Measurements from ENCODE around the gene ANKRD11. TPM values are rescaled to one million over a fixed set of nuclear protein-coding genes. Genes with fewer than 3 reads are reported as not detected.

Gene ANKRD11
- total RNA-seq, 1 experiment from 2014 or later = 99.4 TPM

DNA sequence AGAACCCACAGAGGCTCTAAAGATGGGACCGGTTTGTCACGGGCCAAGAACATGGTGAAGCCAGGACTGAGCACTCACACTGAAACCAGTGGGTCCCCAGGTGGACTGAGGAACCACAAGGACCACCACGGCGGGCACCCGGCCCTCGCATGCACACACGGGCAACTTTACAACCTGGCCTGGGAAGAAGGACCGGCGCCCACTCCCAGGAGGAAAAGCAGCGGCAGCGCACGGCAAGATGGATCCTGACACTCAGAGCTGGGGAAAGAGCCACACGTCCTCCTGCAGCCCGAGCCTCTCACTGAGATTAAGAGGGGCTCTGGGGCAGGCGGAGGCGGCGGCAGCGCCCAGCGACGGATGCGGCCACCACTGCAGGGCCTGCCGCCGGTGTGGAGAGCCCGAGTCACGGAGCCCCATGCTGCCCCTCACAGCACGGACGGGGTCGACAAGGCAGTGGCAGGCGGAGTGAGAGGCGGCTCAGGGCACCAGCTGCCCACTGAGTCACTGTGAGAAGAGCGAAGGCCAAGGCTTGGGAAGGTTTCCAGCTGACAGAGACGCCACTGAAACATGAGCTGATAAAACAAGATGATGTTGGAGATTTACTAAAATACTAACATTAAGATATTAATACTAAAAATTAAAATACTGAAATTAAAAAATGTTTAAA is 118.3 kb downstream of the ANKRD11 start:
- H3K9me3 ChIP-seq (ENCODE audit: control insufficient read depth, insufficient read depth, low read depth, low read length) = no peaks in the 10 kb centered on the region
- TF ChIP-seq TCF7L2 (IDR thresholded peaks at IDR 0.05; ENCODE audit: low read depth, low read length) = no peak
- TF ChIP-seq, protein P1, sequence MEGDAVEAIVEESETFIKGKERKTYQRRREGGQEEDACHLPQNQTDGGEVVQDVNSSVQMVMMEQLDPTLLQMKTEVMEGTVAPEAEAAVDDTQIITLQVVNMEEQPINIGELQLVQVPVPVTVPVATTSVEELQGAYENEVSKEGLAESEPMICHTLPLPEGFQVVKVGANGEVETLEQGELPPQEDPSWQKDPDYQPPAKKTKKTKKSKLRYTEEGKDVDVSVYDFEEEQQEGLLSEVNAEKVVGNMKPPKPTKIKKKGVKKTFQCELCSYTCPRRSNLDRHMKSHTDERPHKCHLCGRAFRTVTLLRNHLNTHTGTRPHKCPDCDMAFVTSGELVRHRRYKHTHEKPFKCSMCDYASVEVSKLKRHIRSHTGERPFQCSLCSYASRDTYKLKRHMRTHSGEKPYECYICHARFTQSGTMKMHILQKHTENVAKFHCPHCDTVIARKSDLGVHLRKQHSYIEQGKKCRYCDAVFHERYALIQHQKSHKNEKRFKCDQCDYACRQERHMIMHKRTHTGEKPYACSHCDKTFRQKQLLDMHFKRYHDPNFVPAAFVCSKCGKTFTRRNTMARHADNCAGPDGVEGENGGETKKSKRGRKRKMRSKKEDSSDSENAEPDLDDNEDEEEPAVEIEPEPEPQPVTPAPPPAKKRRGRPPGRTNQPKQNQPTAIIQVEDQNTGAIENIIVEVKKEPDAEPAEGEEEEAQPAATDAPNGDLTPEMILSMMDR (IDR thresholded peaks at IDR 0.05) = no peak
- no peak for TF ChIP-seq SIN3A (IDR thresholded peaks at IDR 0.05; ENCODE audit: borderline replicate concordance, insufficient read depth, low read depth, low read length)
- TF ChIP-seq, protein P2, sequence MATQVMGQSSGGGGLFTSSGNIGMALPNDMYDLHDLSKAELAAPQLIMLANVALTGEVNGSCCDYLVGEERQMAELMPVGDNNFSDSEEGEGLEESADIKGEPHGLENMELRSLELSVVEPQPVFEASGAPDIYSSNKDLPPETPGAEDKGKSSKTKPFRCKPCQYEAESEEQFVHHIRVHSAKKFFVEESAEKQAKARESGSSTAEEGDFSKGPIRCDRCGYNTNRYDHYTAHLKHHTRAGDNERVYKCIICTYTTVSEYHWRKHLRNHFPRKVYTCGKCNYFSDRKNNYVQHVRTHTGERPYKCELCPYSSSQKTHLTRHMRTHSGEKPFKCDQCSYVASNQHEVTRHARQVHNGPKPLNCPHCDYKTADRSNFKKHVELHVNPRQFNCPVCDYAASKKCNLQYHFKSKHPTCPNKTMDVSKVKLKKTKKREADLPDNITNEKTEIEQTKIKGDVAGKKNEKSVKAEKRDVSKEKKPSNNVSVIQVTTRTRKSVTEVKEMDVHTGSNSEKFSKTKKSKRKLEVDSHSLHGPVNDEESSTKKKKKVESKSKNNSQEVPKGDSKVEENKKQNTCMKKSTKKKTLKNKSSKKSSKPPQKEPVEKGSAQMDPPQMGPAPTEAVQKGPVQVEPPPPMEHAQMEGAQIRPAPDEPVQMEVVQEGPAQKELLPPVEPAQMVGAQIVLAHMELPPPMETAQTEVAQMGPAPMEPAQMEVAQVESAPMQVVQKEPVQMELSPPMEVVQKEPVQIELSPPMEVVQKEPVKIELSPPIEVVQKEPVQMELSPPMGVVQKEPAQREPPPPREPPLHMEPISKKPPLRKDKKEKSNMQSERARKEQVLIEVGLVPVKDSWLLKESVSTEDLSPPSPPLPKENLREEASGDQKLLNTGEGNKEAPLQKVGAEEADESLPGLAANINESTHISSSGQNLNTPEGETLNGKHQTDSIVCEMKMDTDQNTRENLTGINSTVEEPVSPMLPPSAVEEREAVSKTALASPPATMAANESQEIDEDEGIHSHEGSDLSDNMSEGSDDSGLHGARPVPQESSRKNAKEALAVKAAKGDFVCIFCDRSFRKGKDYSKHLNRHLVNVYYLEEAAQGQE (IDR thresholded peaks at IDR 0.05; ENCODE audit: insufficient read depth in 1 of 2, low read depth in 2 of 2, low read length in 1 of 2) = no peak
- TF ChIP-seq POLR2AphosphoS5 (IDR thresholded peaks at IDR 0.05; ENCODE audit: low read depth, low read length) = no peak
- peaks cover 57% of the 10 kb centered on the region for H3K4me1 ChIP-seq (ENCODE audit: control insufficient read depth, insufficient read depth, low read length)
- no peak overlapping the region for H3K27ac ChIP-seq (ENCODE audit: low read length)
- no TSS peak for BruUV-seq (replicated peaks)
- H3K27me3 ChIP-seq (ENCODE audit: control insufficient read depth, insufficient read depth, low read length) = no peaks in the 10 kb centered on the region
- ATAC-seq = no peak
- ChIA-PET CTCF (no interaction called here), POLR2A (no interaction called here)
- intact Hi-C loops (cut with micrococcal nuclease; ENCODE audit: unreplicated experiment) (no loop called here), in situ Hi-C loops (cut with HindIII; ENCODE audit: low pct_unique_long_range_greater_than_20kb, low sequenced_read_pairs) (no loop called here)
- no peak for DNase-seq (ENCODE audit: low read depth, low spot score)
- H3K36me3 ChIP-seq (ENCODE audit: control insufficient read depth, insufficient read depth, low read length) = no peaks in the 10 kb centered on the region
- H3K4me3 ChIP-seq (ENCODE audit: low read depth in 2 of 2, low read length in 2 of 2) = no peak overlapping the region

DNA sequence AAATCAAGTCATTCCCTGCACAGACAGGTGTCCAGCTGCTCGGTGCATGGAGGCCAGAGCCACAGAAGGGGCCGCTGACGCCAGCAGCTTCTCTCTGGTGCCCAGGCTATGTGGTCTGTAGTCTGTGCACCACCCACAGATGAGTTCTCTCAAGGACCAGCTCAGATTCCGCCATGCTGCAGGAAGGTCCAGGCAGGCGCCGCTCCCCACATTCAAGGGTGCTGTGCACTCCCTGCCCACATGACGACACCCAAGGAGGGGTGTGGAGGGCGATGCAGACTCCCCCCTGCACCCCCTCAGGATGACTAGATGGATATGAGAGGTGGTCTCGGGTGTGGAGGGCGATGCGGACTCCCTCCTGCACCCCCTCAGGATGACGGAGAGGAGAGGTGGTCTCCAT is 119.0 kb downstream of the ANKRD11 start:
- H3K36me3 ChIP-seq (ENCODE audit: control insufficient read depth, insufficient read depth, low read length) = no peaks in the 10 kb centered on the region
- in situ Hi-C loops (cut with HindIII; ENCODE audit: low pct_unique_long_range_greater_than_20kb, low sequenced_read_pairs) (no loop called here), intact Hi-C loops (cut with micrococcal nuclease; ENCODE audit: unreplicated experiment) (no loop called here)
- POLR2A ChIA-PET = no interaction called here
- no peaks in the 10 kb centered on the region for H3K27me3 ChIP-seq (ENCODE audit: control insufficient read depth, insufficient read depth, low read length)
- ATAC-seq (no peak), DNase-seq (ENCODE audit: low read depth, low spot score) (no peak)
- TF ChIP-seq POLR2AphosphoS5 (IDR thresholded peaks at IDR 0.05; ENCODE audit: low read depth, low read length) (no peak), TCF7L2 (IDR thresholded peaks at IDR 0.05; ENCODE audit: low read depth, low read length) (no peak), SIN3A (IDR thresholded peaks at IDR 0.05; ENCODE audit: borderline replicate concordance, insufficient read depth, low read depth, low read length) (no peak)
- TF ChIP-seq, protein P2 (IDR thresholded peaks at IDR 0.05; ENCODE audit: insufficient read depth in 1 of 2, low read depth in 2 of 2, low read length in 1 of 2) = no peak
- CTCF ChIA-PET = no interaction called here
- no peak overlapping the region for H3K4me3 ChIP-seq (ENCODE audit: low read depth in 2 of 2, low read length in 2 of 2)
- no TSS peak for BruUV-seq (replicated peaks)
- H3K4me1 ChIP-seq (ENCODE audit: control insufficient read depth, insufficient read depth, low read length) = peaks cover 61% of the 10 kb centered on the region
- H3K9me3 ChIP-seq (ENCODE audit: control insufficient read depth, insufficient read depth, low read depth, low read length) = no peaks in the 10 kb centered on the region
- H3K27ac ChIP-seq (ENCODE audit: low read length) = no peak overlapping the region

All from Panc1 (cell line).